HL-60/S4 (cell line): ENCODE measurements around the gene CIBAR2.

Experiments
- in situ Hi-C: fragments of 300-500 bp; cut with MboI; formaldehyde crosslinking; loops from 2 replicates; pipeline ENCODE4 v1.14.3; 2022; ENCODE audit warnings: low sequenced_read_pairs

The CIBAR2 gene

GRCh38 chr16:85084841-85085510 is 27.3 kb downstream of the CIBAR2 start:
- in situ Hi-C loops: loop anchor here (10.0 kb wide), 1 partner anchor 100 kb away; no protein-coding TSS in a partner anchor

- in situ Hi-C loops: loop anchor here (10.0 kb wide), 1 partner anchor 98 kb away; no protein-coding TSS in a partner anchor
These were observed 29.1 kb downstream of the CIBAR2 start for GRCh38 chr16:85083051-85083639.

- in situ Hi-C loops: loop anchor here (10.0 kb wide), 1 partner anchor 98 kb away; no protein-coding TSS in a partner anchor
These were observed 29.9 kb downstream of the CIBAR2 start for GRCh38 chr16:85082173-85083050.

- in situ Hi-C loops: loop anchor here (10.0 kb wide), 1 partner anchor 97 kb away; no protein-coding TSS in a partner anchor
These were observed 30.5 kb downstream of the CIBAR2 start for GRCh38 chr16:85081765-85082164.

GRCh38 chr16:85081038-85081437 is 31.2 kb downstream of the CIBAR2 start:
- in situ Hi-C loops: loop anchor here (10.0 kb wide), 1 partner anchor 96 kb away; no protein-coding TSS in a partner anchor

- in situ Hi-C loops: loop anchor here (10.0 kb wide), 1 partner anchor 95 kb away; no protein-coding TSS in a partner anchor
These were observed 32.3 kb downstream of the CIBAR2 start for GRCh38 chr16:85079785-85080570.

- in situ Hi-C loops: no loop called here
These were observed 33.3 kb downstream of the CIBAR2 start for GRCh38 chr16:85078952-85079351.

GRCh38 chr16:85078226-85078625 is 34.0 kb downstream of the CIBAR2 start:
- in situ Hi-C loops: no loop called here

GRCh38 chr16:85077576-85078125 is 34.6 kb downstream of the CIBAR2 start:
- in situ Hi-C loops: no loop called here

GRCh38 chr16:85077039-85077438 is 35.2 kb downstream of the CIBAR2 start:
- in situ Hi-C loops: no loop called here

GRCh38 chr16:85075236-85075924 is 36.9 kb downstream of the CIBAR2 start:
- in situ Hi-C loops: no loop called here

- in situ Hi-C loops: no loop called here
These were observed 37.9 kb downstream of the CIBAR2 start for GRCh38 chr16:85074225-85074914.

GRCh38 chr16:85072947-85073346 is 39.3 kb downstream of the CIBAR2 start:
- in situ Hi-C loops: no loop called here

GRCh38 chr16:85072076-85072860 is 40.0 kb downstream of the CIBAR2 start:
- in situ Hi-C loops: no loop called here

GRCh38 chr16:85069171-85069570 is 43.1 kb downstream of the CIBAR2 start:
- in situ Hi-C loops: no loop called here

GRCh38 chr16:85068746-85069145 is 43.5 kb downstream of the CIBAR2 start:
- in situ Hi-C loops: no loop called here

- in situ Hi-C loops: no loop called here
These were observed 44.8 kb downstream of the CIBAR2 start for GRCh38 chr16:85067426-85067825.

- in situ Hi-C loops: no loop called here
These were observed 45.2 kb downstream of the CIBAR2 start for GRCh38 chr16:85067024-85067423.
